SIG-M5 treated with dmso at 0.1 percent for 504 hours (cell line): ENCODE data around the gene ESYT2.
"Not testable (repeated sequence)": the region's sequence is repeated elsewhere in the genome, so short reads cannot be mapped to it uniquely, and the experiment has no call there.

Experiments used
- DNase-seq: peaks from one replicate; lab custom pipeline; 2025; ENCODE audit not compliant: unreplicated experiment; lab: John Stamatoyannopoulos, UW

ESYT2 gene

GRCh38 chr7:158829342-158830210, at the start of gene ESYT2:
ESYT2 (minus strand) TSS chr7:158829509; CDS start chr7:158829418, 91 bp downstream.
- DNase-seq: peak; percentile 88

DNA sequence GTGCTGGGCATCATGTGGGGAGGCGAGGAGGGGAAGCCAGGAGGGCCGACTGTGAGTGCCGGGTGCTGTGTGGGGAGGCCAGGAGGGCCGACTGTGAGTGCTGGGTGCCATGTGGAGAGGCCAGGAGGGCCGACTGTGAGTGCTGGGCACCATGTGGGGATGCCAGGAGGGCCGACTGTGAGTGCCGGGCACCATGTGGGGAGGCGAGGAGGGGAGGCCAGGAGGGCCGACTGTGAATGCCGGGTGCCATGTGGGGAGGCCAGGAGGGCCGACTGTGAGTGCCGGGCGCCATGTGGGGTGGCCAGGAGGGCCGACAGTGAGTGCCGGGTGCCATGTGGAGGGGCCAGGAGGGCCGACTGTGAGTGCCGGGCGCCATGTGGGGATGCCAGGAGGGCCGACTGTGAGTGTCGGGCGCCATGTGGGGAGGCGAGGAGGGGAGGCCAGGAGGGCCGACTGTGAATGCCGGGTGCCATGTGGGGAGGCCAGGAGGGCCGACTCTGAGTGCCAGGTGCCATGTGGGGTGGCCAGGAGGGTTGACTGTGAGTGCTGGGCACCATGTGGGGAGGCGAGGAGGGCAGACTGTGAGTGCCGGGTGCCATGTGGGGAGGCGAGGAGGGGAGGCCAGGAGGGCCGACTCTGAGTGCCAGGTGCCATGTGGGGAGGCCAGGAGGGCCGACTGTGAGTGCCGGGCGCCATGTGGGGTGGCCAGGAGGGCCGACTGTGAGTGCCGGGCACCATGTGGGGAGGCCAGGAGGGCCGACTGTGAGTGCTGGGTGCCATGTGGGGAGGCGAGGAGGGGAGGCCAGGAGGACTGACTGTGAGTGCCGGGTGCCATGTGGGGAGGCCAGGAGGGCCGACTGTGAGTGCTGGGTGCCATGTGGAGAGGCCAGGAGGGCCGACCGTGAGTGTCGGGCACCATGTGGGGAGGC, 49.1 kb upstream of the ESYT2 start:
- DNase-seq: not testable (repeated sequence)

GRCh38 chr7:158876984-158877383, 47.7 kb upstream of the ESYT2 start:
- DNase-seq: no peak

DNA sequence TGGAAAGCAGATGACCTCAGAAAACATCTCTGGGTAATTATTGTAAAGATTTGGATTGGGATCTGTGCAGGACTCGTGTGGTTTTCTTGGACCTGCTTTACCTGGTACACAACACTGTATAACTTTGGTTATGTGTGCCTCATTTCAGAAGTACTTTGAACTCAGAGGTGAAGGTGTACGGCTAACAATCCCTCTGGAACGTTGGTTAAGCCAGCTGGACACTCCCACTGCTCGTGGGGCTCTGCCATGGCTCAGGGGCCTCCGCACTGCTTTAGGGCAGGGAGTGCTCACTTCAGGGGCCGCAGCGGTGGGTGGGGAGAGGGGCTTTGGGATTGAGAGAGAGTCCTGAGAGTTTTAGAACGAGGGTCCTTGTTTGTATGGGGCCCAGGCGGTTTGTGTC, 40.6 kb upstream of the ESYT2 start:
- no peak for DNase-seq

GRCh38 chr7:158868764-158869410, 39.6 kb upstream of the ESYT2 start:
- DNase-seq: no peak

GRCh38 chr7:158867214-158867984, 38.1 kb upstream of the ESYT2 start:
- no peak for DNase-seq

- DNase-seq: no peak
Measured at GRCh38 chr7:158865977-158866376, 36.7 kb upstream of the ESYT2 start.

- no peak for DNase-seq
Measured at GRCh38 chr7:158865462-158865922, 36.2 kb upstream of the ESYT2 start.

DNA sequence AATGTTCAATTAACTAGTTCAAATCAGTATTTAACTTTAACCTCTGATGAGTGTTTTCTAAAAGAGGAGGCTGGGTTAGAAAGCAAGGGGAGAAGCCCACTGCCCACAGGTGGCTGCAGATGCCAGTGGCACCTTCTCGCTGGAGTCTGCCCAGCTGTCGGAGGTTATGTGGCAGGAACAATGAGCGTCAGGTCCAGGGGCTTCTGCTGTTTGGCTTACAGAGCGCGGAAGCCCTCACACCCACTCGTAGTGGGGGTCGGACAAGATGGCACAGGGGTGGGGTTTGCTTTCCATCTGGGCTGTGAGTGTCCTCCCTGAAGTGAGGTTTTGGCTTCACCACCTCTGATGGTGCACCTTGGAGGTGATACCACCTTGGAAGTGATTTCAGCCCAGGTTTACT, 35.5 kb upstream of the ESYT2 start:
- DNase-seq: no peak

DNA sequence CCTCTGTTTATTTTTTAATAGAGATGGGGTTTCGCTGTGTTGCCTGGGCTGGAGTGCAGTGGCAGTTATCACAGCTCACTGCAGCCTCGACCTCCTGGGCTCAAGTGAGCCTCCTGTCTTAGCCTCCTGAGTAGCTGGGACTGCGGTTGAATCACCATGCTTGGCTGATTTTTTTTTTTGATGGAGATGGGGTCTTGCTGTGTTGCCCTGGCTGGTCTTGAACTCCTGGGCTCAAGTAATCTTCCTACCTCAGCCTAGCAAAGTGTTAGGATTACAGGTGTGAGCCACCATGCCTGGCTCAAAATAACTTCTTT, 35.2 kb upstream of the ESYT2 start:
- DNase-seq: no peak

DNA sequence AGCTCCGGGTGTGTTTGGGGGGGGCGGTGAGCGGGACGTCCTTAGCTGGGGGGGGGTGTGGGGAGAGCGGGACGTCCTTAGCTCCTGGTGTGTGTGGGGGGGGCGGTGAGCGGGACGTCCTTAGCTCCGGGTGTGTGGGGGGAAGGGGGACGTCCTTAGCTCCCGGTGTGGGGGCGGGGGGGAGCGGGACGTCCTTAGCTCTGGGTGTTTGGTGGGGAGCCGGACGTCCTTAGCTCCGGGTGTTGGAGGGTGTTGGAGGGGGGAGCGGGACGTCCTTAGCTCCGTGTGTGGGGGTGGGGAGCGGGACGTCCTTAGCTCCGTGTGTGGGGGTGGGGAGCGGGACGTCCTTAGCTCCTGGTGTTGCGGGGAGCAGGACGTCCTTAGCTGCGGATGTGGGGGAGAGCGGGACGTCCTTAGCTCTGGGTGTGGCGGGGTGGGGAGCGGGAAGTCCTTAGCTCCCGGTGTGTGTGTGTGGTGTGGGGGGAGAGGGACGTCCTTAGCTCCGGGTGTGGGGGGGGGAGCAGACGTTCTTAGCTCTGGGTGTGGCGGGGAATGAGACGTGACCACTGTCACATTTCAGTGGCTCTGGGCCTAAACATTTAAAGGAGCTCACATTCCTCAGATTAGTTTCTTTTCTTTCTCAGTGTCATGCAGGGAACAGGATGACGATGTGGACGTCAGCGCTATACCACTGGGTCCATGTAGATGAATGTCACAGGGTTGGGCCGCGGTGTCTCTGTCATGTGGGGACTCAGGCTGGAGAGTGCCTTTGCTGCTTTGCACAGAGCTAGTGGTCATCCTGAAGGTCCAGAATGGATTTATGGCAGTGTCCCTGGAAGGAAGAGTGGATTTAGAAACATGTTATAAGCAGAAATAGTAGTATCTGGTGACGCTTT, 34.5 kb upstream of the ESYT2 start:
- peak; percentile 18 for DNase-seq

DNA sequence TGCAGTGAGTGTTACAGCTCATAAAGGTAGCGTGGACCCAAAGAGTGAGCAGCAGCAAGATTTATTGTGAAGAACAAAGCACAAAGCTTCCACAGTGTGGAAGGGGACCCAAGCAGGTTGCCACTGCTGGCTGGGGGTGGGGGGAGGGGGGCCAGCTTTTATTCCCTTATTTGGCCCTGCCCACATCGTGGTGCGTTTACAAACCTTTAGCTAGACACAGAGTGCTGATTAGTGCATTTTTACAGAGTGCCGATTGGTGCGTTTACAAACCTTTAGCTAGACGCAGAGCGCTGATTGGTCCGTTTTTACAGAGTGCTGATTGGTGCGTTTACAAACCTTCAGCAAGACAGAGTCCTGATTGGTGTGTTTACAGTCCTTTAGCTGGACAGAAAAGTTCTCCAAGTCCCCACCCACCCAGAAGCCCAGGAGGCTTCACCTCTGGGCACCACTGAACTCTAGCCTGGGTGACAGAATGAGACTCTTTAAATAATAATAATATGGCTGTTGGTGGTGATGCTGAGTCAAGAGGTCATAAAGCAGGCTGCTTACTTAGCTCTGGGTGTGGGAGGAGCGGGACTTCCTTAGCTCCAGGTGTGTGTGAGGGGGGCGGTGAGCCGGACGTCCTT, 33.8 kb upstream of the ESYT2 start:
- DNase-seq: not testable (repeated sequence)

GRCh38 chr7:158861936-158862704, 32.8 kb upstream of the ESYT2 start:
- DNase-seq: no peak

GRCh38 chr7:158861004-158861787, 31.9 kb upstream of the ESYT2 start:
- DNase-seq: no peak

GRCh38 chr7:158860394-158860793, 31.1 kb upstream of the ESYT2 start:
- DNase-seq: no peak

DNA sequence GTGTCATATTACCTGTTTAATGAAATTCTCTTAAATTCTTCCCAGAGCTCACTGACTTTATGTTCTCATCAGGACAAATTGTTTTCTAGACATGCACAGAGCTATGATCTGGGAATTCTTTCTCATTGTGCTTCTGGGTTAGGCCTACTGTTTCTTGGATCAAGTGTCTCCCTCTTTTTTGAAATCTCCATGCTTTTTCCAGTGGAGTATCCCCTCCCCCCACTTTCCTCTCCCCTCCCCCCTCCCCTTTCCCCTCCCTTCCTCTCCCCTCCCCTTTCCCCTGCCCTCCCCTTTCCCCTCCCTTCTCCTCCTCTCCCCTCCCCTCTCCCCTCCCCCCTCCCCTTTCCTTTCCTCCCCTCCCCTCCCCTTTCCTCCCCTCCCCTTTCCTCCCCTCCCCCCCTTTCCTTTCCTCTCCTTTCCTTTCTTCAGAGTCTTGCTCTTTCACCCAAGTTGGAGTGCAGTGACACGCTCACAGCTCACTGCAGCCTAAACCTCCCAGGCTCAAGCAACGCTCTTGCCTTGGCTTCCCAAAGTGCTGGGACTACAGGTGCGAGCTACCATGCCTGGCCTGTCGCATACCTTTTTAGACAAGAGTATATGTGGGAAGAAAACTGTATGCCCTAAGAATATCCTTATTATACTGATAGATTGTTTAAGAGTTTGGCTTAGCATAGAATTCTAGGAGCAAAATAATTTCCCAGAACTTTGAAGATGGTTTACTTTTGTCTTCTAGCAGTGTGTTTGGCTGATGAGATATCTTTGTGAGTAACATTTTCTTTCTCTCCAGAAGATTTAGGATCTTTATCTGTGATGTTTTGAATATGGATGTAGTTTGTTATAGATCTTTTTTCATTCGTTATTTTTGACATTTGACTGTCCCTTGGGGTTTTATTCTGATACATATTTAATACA, 29.5 kb upstream of the ESYT2 start:
- DNase-seq: no peak
